ENCODE results near the gene RNGTT. TPM values are rescaled to one million over a fixed set of nuclear protein-coding genes. Genes with fewer than 3 reads are reported as not detected.

RNGTT gene
- total RNA-seq, 3 donors from 2014 or later = 9.1 to 30.3 (median 22.6) TPM

GRCh38 chr6:88577461-88577860 lies 386.0 kb downstream of the RNGTT start:
- TF ChIP-seq CTCF (IDR thresholded peaks at IDR 0.05) = no peak
- no peak for TF ChIP-seq POLR2A (IDR thresholded peaks at IDR 0.05)
- TF ChIP-seq POLR2AphosphoS5 (IDR thresholded peaks at IDR 0.05) = no peak
- Histone ChIP-seq H3K27me3 (no peaks in the 10 kb centered on the region), H3K27ac (no peak overlapping the region), H3K4me1 (no peaks in the 10 kb centered on the region), H3K9me3 (no peaks in the 10 kb centered on the region), H3K36me3 (no peaks in the 10 kb centered on the region), H3K4me3 (no peak overlapping the region)
- DNase-seq (ENCODE audit: low spot score in 2 of 2) = no peak
- intact Hi-C loops (cut with DNase I; ENCODE audit: low total_unique reads) = no loop called here

- Histone ChIP-seq H3K27ac (no peak overlapping the region), H3K9me3 (no peaks in the 10 kb centered on the region), H3K27me3 (no peaks in the 10 kb centered on the region), H3K4me3 (no peak overlapping the region), H3K36me3 (no peaks in the 10 kb centered on the region), H3K4me1 (no peaks in the 10 kb centered on the region)
- TF ChIP-seq CTCF (IDR thresholded peaks at IDR 0.05) = no peak
- no peak for TF ChIP-seq POLR2AphosphoS5 (IDR thresholded peaks at IDR 0.05)
- no peak for TF ChIP-seq POLR2A (IDR thresholded peaks at IDR 0.05)
- intact Hi-C loops (cut with DNase I; ENCODE audit: low total_unique reads) = no loop called here
- no peak for DNase-seq (ENCODE audit: low spot score in 2 of 2)
Measured at GRCh38 chr6:88575536-88575935, 387.9 kb downstream of the RNGTT start.

GRCh38 chr6:88574651-88575050 lies 388.8 kb downstream of the RNGTT start:
- Histone ChIP-seq H3K4me3 (no peak overlapping the region), H3K9me3 (peaks cover 5 to 6% of the 10 kb centered on the region in 2 donors), H3K36me3 (no peaks in the 10 kb centered on the region), H3K4me1 (no peaks in the 10 kb centered on the region), H3K27ac (no peak overlapping the region), H3K27me3 (no peaks in the 10 kb centered on the region)
- no peak for DNase-seq (ENCODE audit: low spot score in 2 of 2)
- TF ChIP-seq POLR2A (IDR thresholded peaks at IDR 0.05) = no peak
- no peak for TF ChIP-seq CTCF (IDR thresholded peaks at IDR 0.05)
- no peak for TF ChIP-seq POLR2AphosphoS5 (IDR thresholded peaks at IDR 0.05)
- intact Hi-C loops (cut with DNase I; ENCODE audit: low total_unique reads) = no loop called here

- no peak overlapping the region for H3K27ac ChIP-seq
- no peaks in the 10 kb centered on the region for H3K36me3 ChIP-seq
- no peak overlapping the region for H3K4me3 ChIP-seq
- no peaks in the 10 kb centered on the region for H3K27me3 ChIP-seq
- H3K9me3 ChIP-seq = peaks cover 7 to 9% of the 10 kb centered on the region in 2 donors
- TF ChIP-seq POLR2A (IDR thresholded peaks at IDR 0.05) = no peak
- no peak for TF ChIP-seq CTCF (IDR thresholded peaks at IDR 0.05)
- TF ChIP-seq POLR2AphosphoS5 (IDR thresholded peaks at IDR 0.05) = no peak
- no peaks in the 10 kb centered on the region for H3K4me1 ChIP-seq
- intact Hi-C loops (cut with DNase I; ENCODE audit: low total_unique reads) = no loop called here
- no peak for DNase-seq (ENCODE audit: low spot score in 2 of 2)
Measured at GRCh38 chr6:88574031-88574430, 389.4 kb downstream of the RNGTT start.

- Histone ChIP-seq H3K27me3 (no peaks in the 10 kb centered on the region), H3K36me3 (no peaks in the 10 kb centered on the region), H3K9me3 (peaks cover 7 to 9% of the 10 kb centered on the region in 2 donors), H3K4me3 (no peak overlapping the region), H3K4me1 (no peaks in the 10 kb centered on the region), H3K27ac (no peak overlapping the region)
- TF ChIP-seq CTCF (IDR thresholded peaks at IDR 0.05) (no peak), POLR2A (IDR thresholded peaks at IDR 0.05) (no peak), POLR2AphosphoS5 (IDR thresholded peaks at IDR 0.05) (no peak)
- intact Hi-C loops (cut with DNase I; ENCODE audit: low total_unique reads) = no loop called here
- no peak for DNase-seq (ENCODE audit: low spot score in 2 of 2)
Measured at GRCh38 chr6:88573561-88573960, 389.9 kb downstream of the RNGTT start.
